Measurements from ENCODE around the gene EYA3. TPM values are rescaled to one million over a fixed set of nuclear protein-coding genes. Genes with fewer than 3 reads are reported as not detected.

Gene EYA3
- total RNA-seq, 2 donors from 2014 or later: 27.0 to 28.9 TPM

DNA sequence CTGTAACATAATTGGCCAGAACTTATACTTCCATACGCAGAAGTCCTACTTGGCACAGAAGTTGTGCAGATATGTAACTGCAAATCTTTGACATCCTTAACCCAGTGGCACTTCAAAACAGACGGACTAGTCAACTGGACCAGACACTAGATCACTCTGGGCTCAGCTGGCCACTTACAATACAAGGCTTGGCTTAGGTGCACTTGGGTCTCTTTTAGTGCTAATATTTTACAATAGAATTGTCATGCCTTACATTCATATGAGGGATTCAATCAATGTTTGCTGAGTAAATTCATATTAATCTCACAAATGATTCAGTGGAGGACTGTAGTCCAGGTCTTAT is 108.6 kb downstream of the EYA3 start:
- Mint-ChIP-seq H3K9me3 (no peaks in the 10 kb centered on the region), H3K4me1 (ENCODE audit: low read depth) (no peaks in the 10 kb centered on the region), H3K27ac (no peak overlapping the region), H3K36me3 (ENCODE audit: insufficient read depth in 2 of 2) (peaks cover 0 to 3% of the 10 kb centered on the region in 2 donors), H3K27me3 (ENCODE audit: low read depth) (no peaks in the 10 kb centered on the region), H3K4me3 (no peak overlapping the region)
- ATAC-seq (replicated peaks in 1 of 2) (peak; percentile 16 to 18), DNase-seq (no peak)

DNA sequence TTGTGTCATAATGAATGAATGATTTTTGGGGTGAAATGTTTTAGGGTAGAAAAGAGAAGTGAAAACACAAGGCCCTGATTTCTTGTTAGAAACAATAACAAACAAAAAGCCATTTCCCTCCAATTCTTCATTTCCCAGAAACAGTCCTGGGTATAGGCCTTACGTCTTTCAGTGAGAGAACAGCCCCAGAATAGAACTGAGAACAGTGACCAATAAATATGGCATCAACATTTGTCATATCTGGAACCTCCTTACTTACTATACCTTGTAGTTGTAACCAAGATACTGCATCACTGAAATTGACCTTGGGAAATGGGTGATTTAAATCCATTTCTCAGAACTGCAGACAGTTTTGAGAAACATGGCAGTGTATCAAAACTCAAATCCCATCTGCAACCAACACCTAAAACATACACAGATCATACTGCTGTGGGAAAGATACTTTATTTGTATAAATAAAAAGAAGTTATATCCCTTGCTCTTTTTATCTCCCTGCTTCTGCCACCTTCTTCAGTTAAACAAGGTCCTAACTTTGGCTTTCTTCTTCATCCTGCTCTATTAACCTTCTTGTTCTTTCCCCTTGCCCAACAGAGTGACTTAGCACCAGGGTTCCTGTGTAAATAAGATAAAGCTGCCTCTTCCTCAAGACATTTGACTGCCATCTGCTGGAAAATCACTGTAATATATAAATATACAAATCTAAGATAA is 109.1 kb downstream of the EYA3 start:
- Mint-ChIP-seq H3K9me3 (no peaks in the 10 kb centered on the region), H3K27me3 (ENCODE audit: low read depth) (no peaks in the 10 kb centered on the region), H3K36me3 (ENCODE audit: insufficient read depth in 2 of 2) (peaks cover 0 to 3% of the 10 kb centered on the region in 2 donors), H3K4me1 (ENCODE audit: low read depth) (no peaks in the 10 kb centered on the region), H3K27ac (no peak overlapping the region), H3K4me3 (no peak overlapping the region)
- peak; percentile 93 to 97 for ATAC-seq (replicated peaks in 1 of 2)
- DNase-seq: no peak

DNA sequence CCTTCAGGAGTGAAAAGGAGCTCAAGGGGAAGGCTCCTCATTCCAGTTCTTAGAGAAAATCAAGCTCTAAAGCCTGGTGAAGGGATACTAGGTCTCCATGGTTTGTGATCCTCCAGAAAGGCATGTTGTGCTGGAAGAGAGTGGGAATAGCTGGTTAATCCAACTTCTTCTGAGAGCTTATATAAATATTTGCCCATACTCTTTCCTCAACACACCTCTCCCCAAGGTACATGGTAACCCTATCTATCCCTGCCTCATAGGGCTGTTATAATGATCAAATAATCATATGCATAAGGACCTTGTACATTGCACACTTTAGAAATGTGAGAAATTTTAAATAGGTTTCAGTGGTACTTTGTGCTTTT is 114.0 kb downstream of the EYA3 start:
- no peaks in the 10 kb centered on the region for H3K27me3 Mint-ChIP-seq (ENCODE audit: low read depth)
- H3K4me3 Mint-ChIP-seq: no peak overlapping the region
- DNase-seq: no peak
- H3K4me1 Mint-ChIP-seq (ENCODE audit: low read depth): peaks cover 15% of the 10 kb centered on the region
- H3K9me3 Mint-ChIP-seq: no peaks in the 10 kb centered on the region
- H3K36me3 Mint-ChIP-seq (ENCODE audit: insufficient read depth in 2 of 2): peaks cover 0 to 3% of the 10 kb centered on the region in 2 donors
- H3K27ac Mint-ChIP-seq: no peak overlapping the region
- no peak for ATAC-seq (replicated peaks in 1 of 2)

DNA sequence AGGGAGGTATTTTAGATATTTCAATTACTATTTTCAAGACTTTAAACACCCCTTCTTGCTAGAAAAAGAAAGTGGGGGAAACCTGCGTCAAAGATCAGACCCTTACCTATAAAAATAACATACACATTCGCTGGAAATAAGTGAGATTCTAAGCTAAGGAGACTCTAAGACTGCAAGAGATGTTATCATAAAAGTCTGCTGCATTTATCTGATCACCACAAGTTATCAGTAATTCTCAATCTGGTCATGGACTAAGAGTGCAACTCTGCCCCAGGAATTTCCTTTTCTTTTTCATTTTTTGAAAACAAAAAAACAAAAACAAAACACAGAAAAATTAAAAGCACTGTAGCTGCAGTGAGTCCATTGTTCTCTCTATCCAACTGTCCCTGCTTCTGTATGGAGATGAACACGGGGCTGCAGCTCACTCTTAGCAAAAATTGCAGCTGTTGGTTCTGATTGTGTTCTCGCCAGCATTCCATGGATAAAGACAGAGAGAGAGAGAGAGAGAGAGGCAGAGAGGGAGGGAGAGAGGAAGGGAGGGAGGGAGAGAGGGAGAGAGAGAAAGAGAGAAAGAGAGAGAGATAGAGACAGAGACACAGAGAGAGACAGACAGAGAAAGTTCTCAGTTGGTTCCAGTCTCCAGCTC is 114.5 kb downstream of the EYA3 start:
- H3K4me3 Mint-ChIP-seq: no peak overlapping the region
- ATAC-seq (replicated peaks in 1 of 2) (no peak), DNase-seq (no peak)
- peaks cover 0 to 3% of the 10 kb centered on the region in 2 donors for H3K36me3 Mint-ChIP-seq (ENCODE audit: insufficient read depth in 2 of 2)
- peak overlapping the region; percentile 14 for H3K27ac Mint-ChIP-seq
- H3K9me3 Mint-ChIP-seq: no peaks in the 10 kb centered on the region
- H3K4me1 Mint-ChIP-seq (ENCODE audit: low read depth): peaks cover 19% of the 10 kb centered on the region
- no peaks in the 10 kb centered on the region for H3K27me3 Mint-ChIP-seq (ENCODE audit: low read depth)

DNA sequence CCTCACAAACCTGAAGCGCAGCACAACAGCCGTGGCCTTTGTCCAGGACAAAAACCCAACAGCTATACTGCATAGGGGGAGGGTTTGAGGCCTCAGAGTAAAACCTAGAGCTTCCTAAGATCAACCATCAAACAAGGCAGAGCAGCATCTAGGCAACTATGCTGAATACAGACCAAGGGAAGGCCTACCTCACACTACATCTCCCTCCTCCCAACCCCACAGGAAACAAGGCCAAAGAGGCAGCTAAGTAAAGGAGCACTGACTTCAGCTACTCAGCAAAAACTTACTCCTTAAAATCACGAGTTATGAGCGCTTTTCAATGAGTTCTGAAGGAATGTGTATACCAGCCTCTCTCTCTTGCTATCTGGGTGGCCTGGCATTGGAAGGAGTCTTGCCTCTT is 116.3 kb downstream of the EYA3 start:
- no peaks in the 10 kb centered on the region for H3K27me3 Mint-ChIP-seq (ENCODE audit: low read depth)
- no peak overlapping the region for H3K4me3 Mint-ChIP-seq
- no peak for ATAC-seq (replicated peaks in 1 of 2)
- no peaks in the 10 kb centered on the region for H3K9me3 Mint-ChIP-seq
- H3K36me3 Mint-ChIP-seq (ENCODE audit: insufficient read depth in 2 of 2): peaks cover 1 to 2% of the 10 kb centered on the region in 2 donors
- H3K4me1 Mint-ChIP-seq (ENCODE audit: low read depth): peaks cover 34% of the 10 kb centered on the region
- no peak overlapping the region for H3K27ac Mint-ChIP-seq
- DNase-seq: no peak

DNA sequence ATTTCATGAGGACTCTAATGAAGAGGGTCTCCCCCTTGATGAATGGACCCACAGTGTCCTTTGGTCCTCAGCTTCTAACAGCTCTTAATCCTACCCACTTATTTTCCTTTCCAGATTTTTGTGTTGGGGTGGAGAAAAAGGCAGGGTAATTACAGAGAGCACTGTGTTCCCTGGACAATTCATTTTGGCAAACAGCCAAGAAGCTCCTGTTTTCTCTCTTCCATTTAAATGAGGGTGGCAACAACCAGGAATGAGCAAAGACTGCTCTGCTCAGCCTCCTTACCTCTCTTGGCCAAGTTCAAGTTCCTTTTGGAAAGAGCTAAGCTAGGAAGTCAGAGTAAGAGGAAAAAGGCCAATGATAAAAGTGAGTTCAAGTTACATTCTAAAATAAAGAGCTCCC is 116.7 kb downstream of the EYA3 start:
- Mint-ChIP-seq H3K36me3 (ENCODE audit: insufficient read depth in 2 of 2) (peaks cover 0 to 1% of the 10 kb centered on the region in 2 donors), H3K27ac (no peak overlapping the region), H3K4me3 (no peak overlapping the region), H3K9me3 (no peaks in the 10 kb centered on the region), H3K27me3 (ENCODE audit: low read depth) (no peaks in the 10 kb centered on the region), H3K4me1 (ENCODE audit: low read depth) (peaks cover 34% of the 10 kb centered on the region)
- no peak for DNase-seq
- no peak for ATAC-seq (replicated peaks in 1 of 2)

DNA sequence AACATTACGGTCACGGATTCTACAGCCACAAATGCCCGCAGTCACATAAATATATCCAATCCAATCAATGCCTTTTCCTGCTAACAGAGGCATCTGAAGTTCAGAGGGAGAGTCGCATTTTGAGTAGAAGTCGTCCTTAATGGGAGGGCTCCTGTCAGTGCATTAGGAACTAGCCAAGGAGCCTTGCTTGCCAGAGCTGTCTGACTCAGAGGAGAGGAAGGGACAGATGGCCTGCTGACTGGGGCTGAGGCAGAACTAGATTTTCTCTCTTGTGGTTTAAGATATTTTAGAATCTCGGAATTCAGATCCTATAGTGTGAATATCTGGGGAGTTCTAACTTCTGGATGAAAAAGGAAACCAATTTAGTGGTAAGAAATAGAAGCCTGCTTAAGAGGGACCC is 118.0 kb downstream of the EYA3 start:
- DNase-seq (no peak), ATAC-seq (replicated peaks in 1 of 2) (no peak)
- Mint-ChIP-seq H3K27me3 (ENCODE audit: low read depth) (no peaks in the 10 kb centered on the region), H3K9me3 (no peaks in the 10 kb centered on the region), H3K4me3 (no peak overlapping the region), H3K27ac (peak overlapping the region; percentile 61), H3K4me1 (ENCODE audit: low read depth) (peaks cover 34% of the 10 kb centered on the region), H3K36me3 (ENCODE audit: insufficient read depth in 2 of 2) (peaks cover 0 to 1% of the 10 kb centered on the region in 2 donors)

DNA sequence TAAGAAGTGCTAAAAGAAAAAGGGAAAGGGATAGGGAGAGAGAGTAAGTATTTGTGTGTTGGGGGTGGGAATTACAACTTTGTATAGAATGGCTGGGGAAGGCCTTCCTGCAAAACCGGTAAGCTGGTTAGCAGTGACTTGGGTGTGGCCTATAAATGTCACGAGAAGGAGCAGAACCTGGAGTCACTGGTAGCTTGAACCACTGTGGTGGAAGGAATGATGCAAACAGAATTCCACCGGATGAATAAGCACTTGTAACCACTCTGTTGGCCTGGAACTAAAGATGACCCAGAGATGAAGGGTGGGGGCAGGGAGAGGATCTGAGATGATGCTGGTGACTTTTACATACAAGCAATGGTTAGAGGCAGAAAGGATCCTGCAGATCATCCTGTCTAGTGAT is 119.7 kb downstream of the EYA3 start:
- ATAC-seq (replicated peaks in 1 of 2) (peak; percentile 30 to 69), DNase-seq (peak in 1 of 2 donors; percentile 36)
- Mint-ChIP-seq H3K27me3 (ENCODE audit: low read depth) (no peaks in the 10 kb centered on the region), H3K36me3 (ENCODE audit: insufficient read depth in 2 of 2) (peaks cover 0 to 1% of the 10 kb centered on the region in 2 donors), H3K9me3 (no peaks in the 10 kb centered on the region), H3K4me1 (ENCODE audit: low read depth) (peaks cover 34% of the 10 kb centered on the region), H3K27ac (peak overlapping the region; percentile 96), H3K4me3 (peak overlapping the region in 1 of 2 donors; percentile 57)

DNA sequence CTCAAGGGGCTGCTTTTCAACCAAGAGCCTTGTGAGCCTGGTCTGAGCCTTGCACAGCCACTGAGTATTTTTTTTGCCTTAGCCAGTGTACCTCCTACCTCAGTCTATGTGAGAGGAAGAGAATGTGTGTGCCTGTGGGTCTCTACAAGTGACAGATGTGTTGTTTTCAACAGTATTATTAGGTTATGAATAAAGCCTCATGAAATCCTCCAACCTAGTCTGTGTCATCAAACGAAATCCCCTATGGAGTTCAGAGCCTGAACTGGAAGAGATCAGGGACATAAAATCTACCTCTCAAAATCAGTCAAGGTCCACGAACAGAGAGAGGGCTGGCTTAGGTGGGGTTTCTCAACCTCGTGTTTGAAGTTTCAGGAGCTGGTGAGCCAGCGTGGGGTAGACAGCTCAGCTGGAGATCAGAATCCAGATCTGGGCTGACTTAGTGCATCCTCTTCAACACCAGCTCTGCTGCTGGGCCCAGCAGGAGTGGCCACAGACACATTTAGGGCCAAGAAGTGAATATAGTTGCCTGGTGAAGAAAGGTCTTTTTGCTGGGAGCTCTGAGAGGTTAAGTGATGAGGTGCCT is 120.4 kb downstream of the EYA3 start:
- Mint-ChIP-seq H3K27me3 (ENCODE audit: low read depth) (no peaks in the 10 kb centered on the region), H3K27ac (peak overlapping the region; percentile 96), H3K4me3 (peak overlapping the region in 1 of 2 donors; percentile 57), H3K4me1 (ENCODE audit: low read depth) (peaks cover 34% of the 10 kb centered on the region), H3K9me3 (no peaks in the 10 kb centered on the region), H3K36me3 (ENCODE audit: insufficient read depth in 2 of 2) (peaks cover 0 to 1% of the 10 kb centered on the region in 2 donors)
- DNase-seq (no peak), ATAC-seq (replicated peaks in 1 of 2) (peak; percentile 36 to 68)

DNA sequence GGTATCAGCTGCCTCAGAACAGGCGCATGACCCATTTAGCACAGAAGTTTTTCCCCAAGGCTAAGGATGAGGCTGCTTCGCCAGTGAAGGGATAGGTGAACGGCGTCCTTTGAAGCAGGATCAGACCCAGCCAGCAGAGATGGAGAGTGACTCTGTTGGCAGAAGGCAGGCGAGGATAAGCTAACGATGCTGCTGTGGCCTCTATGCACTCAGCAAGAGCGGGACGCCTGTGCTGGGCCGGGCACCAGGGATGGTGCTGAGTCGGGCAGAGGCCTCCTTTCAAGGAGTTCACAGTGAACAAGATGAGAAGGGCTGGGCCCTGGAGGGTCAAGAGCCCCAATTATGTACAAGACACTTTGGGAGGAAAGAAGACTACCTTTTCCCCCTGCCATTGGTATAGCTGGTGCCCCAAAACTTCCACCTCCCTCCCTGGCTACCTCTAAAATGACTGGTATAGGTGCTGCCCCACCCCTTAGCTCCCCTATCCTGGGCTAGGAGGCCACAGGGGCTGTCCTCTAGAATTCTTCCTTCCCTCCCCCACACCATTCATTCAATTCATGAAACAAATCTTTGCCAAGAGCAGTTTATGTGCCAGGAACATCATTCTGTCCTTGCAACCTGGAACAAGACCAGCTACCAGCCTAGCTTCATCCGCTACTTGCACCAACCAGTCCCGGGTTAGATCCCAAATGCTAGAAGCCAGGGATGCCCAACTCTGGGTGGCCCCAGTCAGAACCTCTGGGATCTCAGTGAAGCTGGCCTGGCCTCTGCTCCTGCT is 121.1 kb downstream of the EYA3 start:
- no peaks in the 10 kb centered on the region for H3K27me3 Mint-ChIP-seq (ENCODE audit: low read depth)
- no peak for DNase-seq
- no peaks in the 10 kb centered on the region for H3K9me3 Mint-ChIP-seq
- H3K27ac Mint-ChIP-seq: peak overlapping the region; percentile 96
- ATAC-seq (replicated peaks in 1 of 2): no peak
- H3K36me3 Mint-ChIP-seq (ENCODE audit: insufficient read depth in 2 of 2): peaks cover 0 to 1% of the 10 kb centered on the region in 2 donors
- peak overlapping the region in 1 of 2 donors; percentile 57 for H3K4me3 Mint-ChIP-seq
- H3K4me1 Mint-ChIP-seq (ENCODE audit: low read depth): peaks cover 34% of the 10 kb centered on the region

DNA sequence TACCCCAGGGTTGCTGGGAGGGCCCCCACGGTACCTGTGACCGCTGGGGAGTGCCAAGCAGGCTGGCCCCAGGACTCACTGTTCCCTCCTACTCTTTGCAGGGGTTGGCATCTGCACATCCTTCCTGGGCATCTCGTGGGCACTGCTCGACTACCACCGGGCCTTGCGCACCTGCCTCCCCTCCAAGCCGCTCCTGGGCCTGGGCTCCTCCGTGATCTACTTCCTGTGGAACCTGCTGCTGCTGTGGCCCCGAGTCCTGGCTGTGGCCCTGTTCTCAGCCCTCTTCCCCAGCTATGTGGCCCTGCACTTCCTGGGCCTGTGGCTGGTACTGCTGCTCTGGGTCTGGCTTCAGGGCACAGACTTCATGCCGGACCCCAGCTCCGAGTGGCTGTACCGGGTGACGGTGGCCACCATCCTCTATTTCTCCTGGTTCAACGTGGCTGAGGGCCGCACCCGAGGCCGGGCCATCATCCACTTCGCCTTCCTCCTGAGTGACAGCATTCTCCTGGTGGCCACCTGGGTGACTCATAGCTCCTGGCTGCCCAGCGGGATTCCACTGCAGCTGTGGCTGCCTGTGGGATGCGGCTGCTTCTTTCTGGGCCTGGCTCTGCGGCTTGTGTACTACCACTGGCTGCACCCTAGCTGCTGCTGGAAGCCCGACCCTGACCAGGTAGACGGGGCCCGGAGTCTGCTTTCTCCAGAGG is 121.9 kb downstream of the EYA3 start:
- H3K9me3 Mint-ChIP-seq: no peaks in the 10 kb centered on the region
- no peak for DNase-seq
- peak overlapping the region; percentile 31 for H3K27ac Mint-ChIP-seq
- no peak overlapping the region for H3K4me3 Mint-ChIP-seq
- ATAC-seq (replicated peaks in 1 of 2): no peak
- H3K27me3 Mint-ChIP-seq (ENCODE audit: low read depth): no peaks in the 10 kb centered on the region
- peaks cover 0 to 1% of the 10 kb centered on the region in 2 donors for H3K36me3 Mint-ChIP-seq (ENCODE audit: insufficient read depth in 2 of 2)
- H3K4me1 Mint-ChIP-seq (ENCODE audit: low read depth): peaks cover 34% of the 10 kb centered on the region

DNA sequence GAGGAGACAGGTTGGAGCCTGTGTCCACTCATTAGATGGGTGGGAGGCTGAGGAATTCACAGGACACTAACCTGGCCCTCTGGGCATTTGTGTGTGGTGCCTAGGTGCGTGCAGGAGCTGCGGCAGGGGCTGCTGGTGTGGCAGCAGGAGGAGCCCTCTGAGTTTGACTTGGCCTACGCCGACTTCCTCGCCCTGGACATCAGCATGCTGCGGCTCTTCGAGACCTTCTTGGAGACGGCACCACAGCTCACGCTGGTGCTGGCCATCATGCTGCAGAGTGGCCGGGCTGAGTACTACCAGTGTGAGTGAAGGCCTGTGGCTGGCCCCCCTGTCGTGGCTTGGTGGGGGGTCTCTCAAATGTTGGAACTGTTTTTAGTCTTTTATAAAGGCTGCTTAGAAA is 125.0 kb downstream of the EYA3 start:
- peak overlapping the region; percentile 70 for H3K27ac Mint-ChIP-seq
- ATAC-seq (replicated peaks in 1 of 2): no peak
- H3K36me3 Mint-ChIP-seq (ENCODE audit: insufficient read depth in 2 of 2): peaks cover under 1 to 1% of the 10 kb centered on the region in 2 donors
- peaks cover 33% of the 10 kb centered on the region for H3K4me1 Mint-ChIP-seq (ENCODE audit: low read depth)
- no peaks in the 10 kb centered on the region for H3K27me3 Mint-ChIP-seq (ENCODE audit: low read depth)
- no peak overlapping the region for H3K4me3 Mint-ChIP-seq
- DNase-seq: no peak
- H3K9me3 Mint-ChIP-seq: no peaks in the 10 kb centered on the region
